ENCODE data around the gene DCD.
A peak's percentile ranks its signal among the peaks of the same experiment; 100 is the strongest.
"Not testable (repeated sequence)": the region's sequence is repeated elsewhere in the genome, so short reads cannot be mapped to it uniquely, and the experiment has no call there.

The DCD gene

GRCh38 chr12:54650889-54651288 lies 2.7 kb upstream of the DCD start:
- no peak for DNase-seq

GRCh38 chr12:54650409-54650808 lies 2.2 kb upstream of the DCD start:
- no peak for DNase-seq

GRCh38 chr12:54649825-54650224 lies 1.7 kb upstream of the DCD start:
- no peak for DNase-seq

GRCh38 chr12:54641554-54641953 lies 6.6 kb downstream of the DCD start:
- DNase-seq: no peak

GRCh38 chr12:54641089-54641488 lies 7.1 kb downstream of the DCD start:
- no peak for DNase-seq

- DNase-seq: not testable (repeated sequence)
Observed at GRCh38 chr12:54639112-54639511, 9.1 kb downstream of the DCD start.

GRCh38 chr12:54634795-54635194 lies 13.4 kb downstream of the DCD start, which contains the start of gene LACRT:
LACRT (minus strand) TSS chr12:54634895; CDS start chr12:54634841, 54 bp downstream.
- no peak for DNase-seq

- no peak for DNase-seq
Observed at GRCh38 chr12:54631988-54632728, 16.0 kb downstream of the DCD start.

GRCh38 chr12:54631551-54631950 lies 16.6 kb downstream of the DCD start:
- no peak for DNase-seq

GRCh38 chr12:54629925-54630324 lies 18.2 kb downstream of the DCD start:
- DNase-seq: no peak

- DNase-seq: no peak
Observed at GRCh38 chr12:54628186-54628846, 19.8 kb downstream of the DCD start.

GRCh38 chr12:54627304-54627703 lies 20.9 kb downstream of the DCD start:
- DNase-seq: no peak

GRCh38 chr12:54625598-54625997 lies 22.6 kb downstream of the DCD start:
- DNase-seq: no peak

GRCh38 chr12:54624315-54625279 lies 23.6 kb downstream of the DCD start:
- no peak for DNase-seq

GRCh38 chr12:54622463-54623183 lies 25.5 kb downstream of the DCD start:
- peak in 1 of 2 experiments; percentile 2 for DNase-seq

- DNase-seq: no peak
Observed at GRCh38 chr12:54616933-54617680, 31.1 kb downstream of the DCD start.

- DNase-seq: no peak
Observed at GRCh38 chr12:54612225-54612750, 35.9 kb downstream of the DCD start.

- DNase-seq: no peak
Observed at GRCh38 chr12:54611715-54612149, 36.4 kb downstream of the DCD start.

GRCh38 chr12:54608769-54609168 lies 39.4 kb downstream of the DCD start:
- DNase-seq: no peak

- no peak for DNase-seq
Observed at GRCh38 chr12:54608156-54608555, 40.0 kb downstream of the DCD start.

- DNase-seq: no peak
Observed at GRCh38 chr12:54606556-54606955, 41.6 kb downstream of the DCD start.

Measured in NCI-H526 (cell line).